Cerebellar cortex (tissue), 1 donor: ENCODE data around the gene SLC28A3.

Source experiments
- DNase-seq: peaks from one replicate; pipeline ENCODE4 v3.0.0-alpha.2; 2015; ENCODE audit warnings: low spot score

SLC28A3 gene

DNA sequence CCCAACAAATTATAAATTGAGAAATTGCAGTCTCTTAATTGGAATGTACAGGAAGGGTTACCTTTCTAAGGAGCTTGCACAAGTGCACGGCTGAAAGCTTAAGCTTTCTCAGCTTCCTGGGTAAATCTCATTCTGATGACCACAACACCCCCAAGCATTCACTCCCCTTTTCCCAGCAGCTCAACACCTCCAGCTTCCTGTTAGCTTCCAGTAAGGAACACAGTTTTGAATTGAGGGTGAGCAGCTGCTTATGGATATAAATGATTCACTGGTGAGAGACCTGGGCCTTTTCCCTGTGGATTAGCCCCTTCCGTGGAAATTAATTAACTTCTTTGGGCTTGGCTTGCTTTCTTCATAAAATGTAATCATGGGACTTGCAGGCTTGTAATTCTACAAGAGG lies 101.2 kb downstream of the SLC28A3 start:
- no peak for DNase-seq

DNA sequence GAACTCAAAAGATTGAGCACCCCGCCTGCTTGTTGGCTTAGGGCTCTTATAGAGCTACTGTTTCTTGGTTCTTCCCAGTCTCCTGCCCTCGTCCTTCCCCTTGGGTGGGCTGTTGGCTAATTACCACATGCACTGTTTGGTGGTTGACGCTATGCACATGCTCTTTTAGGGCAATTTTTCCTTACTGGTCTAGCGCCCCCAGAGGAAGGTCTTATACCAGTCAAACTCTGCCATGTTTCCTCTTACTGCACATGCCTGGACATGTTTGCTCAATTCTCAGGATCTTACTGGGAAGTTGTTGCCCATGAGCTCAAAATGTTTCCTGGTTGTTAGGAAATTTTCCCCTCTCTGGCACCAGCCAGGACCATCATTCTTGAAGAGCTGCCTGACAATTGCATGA lies 101.9 kb downstream of the SLC28A3 start:
- DNase-seq: no peak

DNA sequence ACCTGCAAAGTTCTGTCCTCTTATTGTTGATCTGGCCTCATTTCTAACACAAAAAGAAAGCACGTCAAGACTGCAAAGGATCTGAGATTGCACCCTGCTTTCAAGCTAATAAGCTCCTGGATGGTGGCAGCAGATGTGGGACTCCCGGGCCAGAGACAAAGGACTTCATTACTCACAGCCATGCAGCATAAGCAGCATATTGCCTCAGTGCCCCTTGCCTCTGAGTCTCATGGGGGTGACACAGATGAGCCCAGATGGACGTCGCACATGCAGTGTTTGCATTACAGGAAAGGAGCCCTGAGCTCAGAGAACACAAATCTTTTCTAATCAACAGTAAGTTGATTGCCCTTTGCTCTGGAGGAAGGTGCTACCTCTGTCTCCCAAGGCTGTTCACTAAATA lies 105.0 kb downstream of the SLC28A3 start:
- no peak for DNase-seq

DNA sequence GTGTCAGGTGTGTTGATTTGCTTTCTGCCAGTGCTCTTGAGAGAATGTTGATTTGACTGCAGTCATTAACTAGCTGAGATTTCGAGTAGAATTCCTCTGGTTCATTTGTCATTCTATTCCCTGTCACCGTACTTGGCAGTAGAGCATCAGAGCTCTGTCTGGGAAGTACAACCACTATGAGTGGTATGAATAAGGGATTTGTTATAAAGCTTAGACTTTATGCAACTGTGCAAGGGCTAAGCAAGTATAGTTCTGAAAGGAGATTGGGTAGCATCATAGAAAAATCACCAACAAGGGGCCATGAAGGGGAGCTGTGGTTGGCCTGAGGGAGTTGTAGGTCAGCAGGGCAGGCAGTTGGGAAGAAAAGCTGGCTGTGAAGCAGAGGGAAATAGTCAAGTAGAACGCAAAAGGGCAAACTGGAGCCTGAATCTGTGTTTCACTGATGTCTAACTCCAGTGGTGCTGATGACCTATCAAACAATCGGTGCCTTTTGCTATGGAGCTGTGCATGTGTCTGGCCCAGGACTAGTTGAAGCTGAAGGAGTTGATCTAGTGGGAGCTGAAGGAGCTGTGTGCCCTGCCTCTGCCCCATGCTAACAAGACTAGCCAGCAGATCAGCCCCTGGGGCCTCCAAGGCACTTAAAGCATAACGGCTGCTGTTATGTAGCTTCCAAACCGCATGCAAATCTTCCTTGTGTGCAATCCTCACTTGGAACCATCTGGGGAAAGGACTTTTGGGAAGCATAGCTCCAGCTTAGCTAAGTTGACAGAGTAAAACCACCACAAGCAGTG lies 110.0 kb downstream of the SLC28A3 start:
- no peak for DNase-seq

DNA sequence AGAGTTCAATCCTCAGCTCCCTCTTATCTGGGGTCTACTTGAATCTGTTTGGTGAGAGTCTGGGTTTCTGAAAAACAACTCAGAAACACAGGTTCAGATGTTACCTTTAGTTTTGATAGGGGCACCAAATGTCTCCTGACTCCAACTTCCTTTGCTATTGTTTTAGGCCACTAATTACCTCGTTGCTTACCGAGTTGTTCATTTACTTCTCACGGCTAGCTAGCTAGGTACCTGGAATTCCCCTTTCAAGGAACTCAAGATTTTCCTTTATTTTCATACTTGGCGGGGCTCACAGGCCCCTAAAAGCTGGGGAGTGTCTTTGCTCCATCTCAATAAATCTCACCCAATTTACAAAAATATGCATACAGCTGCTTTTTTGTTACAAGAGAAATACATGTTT lies 111.4 kb downstream of the SLC28A3 start:
- DNase-seq: no peak

DNA sequence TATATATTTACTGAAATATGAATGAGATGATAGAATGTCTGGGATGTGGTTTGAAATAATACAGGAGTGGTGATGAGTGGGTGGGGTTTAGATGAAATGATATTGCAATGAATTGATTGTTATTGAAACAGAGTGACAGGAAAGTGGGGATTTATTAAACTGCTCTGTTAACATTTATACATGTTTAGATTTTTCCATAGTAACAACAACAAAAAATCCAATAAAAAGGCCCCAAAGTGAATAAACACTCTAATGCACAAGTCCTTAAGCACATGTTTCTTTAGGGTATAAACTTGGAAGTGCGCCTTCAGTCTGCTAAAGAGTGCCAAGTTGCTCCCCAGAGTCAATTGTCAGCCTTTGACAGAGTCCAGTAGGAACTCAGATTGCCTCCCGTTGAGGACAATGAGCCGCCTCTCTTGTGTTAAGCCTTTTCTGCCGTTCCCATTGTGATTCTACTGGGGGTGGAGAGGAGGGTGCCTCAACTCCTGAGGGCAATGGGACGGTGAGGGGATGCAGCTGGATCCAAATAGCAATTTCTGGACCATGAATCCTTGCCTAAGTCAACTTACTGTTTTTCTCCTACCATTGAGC lies 112.3 kb downstream of the SLC28A3 start:
- DNase-seq: no peak

DNA sequence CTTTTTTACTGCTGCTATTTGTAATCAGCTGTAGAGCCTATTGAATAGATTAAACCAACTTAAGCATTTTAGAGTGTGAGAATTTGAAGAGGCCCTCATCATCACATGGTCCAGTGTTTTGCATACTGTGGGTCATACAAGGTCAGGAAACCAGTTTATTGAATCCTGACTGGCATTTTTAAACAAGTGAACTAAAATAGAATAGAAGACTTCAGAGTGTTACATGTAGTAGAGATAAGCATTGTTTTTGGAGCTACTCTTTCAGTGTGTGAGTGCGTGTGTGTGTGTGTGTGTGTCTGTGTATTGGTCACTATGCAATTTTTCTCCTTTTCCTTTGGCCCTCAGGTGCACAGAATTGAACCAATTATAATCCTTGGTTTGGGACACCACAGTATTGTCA lies 114.4 kb downstream of the SLC28A3 start:
- DNase-seq: no peak
